ENCODE measurements around the gene OTOL1.
"Not testable (repeated sequence)": the region's sequence is repeated elsewhere in the genome, so short reads cannot be mapped to it uniquely, and the experiment has no call there.

Gene OTOL1

DNA sequence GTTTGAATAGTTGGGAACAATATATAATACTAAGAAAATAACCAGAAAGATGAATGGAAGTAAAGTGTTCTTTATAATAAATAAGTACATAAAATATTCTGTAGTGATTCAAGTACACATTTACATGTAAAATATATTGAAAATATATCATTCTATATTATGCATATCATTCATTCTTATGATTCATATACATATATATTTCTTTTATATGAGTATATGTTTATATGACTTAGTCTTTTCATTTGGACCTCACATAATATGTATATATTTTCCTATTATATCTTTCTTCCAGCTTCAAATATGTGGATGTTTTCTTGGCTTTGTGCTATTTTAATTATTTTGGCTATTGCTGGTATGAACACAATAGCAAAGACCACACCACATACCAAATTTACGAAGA, at the start of gene OTOL1:
TSS of gene OTOL1 (plus strand) at position 301 of the 400 bp plus-strand sequence. CDS start at position 301, 0 bp downstream.
- DNase-seq (ENCODE audit: low read depth in 2 of 2) = no peak

DNA sequence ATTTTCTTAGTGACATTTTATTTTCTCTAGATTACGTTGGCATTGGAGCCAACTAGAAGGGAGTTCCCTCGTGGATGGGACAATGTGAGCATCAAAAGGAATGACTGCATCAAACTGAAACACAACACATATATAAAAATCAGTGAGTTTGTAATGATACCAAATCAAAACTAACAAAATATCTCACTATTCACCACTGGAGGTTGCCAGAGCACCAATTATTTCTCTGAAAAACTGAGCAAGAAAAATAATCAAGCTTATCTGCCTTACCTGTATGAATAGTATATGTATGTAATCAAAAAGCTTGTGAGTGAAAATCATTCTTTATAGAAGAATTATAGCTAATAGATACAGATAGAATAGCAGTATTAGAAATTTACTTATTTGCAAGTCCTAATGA, 46.8 kb upstream of the OTOL1 start:
- DNase-seq (ENCODE audit: low read depth in 2 of 2) = no peak

DNA sequence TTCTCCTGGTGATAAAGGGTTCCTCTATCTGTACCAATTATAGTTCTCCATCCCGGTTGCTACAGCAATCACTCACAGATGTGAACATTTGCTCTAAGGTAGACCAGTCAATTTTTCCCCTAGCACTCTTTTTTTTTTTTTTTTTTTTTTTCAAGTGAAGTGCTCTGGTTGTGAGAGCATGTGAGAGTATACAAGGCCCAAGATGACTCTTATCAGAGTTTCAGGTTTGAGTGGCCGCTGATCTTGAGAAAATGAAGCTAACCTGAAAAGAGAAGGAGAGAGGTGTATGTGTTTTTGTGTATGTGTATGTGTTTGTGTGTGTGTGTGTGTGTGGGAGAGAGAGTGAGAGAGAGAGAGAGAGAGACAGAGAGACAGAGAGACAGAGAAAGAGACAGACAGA, 44.4 kb upstream of the OTOL1 start:
- DNase-seq (ENCODE audit: low read depth in 2 of 2) = no peak

DNA sequence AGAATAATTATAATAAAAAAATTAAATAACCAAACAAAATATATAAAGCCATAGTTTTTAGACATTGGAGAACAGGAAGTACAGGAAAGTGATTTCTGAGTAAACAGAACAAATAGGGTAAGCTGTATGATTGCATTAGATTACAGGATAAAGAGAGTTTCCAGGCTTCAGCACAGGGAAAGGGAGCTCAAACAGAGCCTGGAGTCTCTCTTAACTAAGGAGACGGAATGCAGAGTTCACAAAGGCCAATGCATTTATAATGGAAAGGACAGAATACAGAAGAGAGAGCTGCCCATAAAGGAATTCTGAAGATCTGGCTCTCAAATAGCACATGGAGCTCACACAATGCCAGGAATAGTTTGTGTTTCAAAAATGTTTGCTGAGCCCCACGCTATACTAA, 42.0 kb upstream of the OTOL1 start:
- DNase-seq (ENCODE audit: low read depth in 2 of 2) = no peak

DNA sequence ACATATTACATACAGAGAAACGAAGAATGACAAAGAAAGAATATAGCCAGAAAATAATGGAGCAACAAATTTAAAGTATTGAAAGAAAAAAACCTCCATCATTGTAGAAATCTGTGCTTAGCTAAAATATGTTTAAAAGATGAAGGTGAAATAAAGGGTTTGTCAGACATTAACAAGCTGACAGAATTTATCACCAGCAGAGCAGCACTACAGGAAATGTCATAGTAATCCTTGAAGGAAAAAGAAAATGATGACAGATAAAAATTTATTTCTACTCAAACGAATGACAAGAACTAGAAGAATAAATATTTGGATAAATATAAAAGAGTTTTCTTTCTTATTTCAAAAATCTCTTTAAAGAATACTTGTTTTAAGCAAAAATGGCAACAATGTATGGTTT, 40.6 kb upstream of the OTOL1 start:
- DNase-seq (ENCODE audit: low read depth in 2 of 2) = no peak

DNA sequence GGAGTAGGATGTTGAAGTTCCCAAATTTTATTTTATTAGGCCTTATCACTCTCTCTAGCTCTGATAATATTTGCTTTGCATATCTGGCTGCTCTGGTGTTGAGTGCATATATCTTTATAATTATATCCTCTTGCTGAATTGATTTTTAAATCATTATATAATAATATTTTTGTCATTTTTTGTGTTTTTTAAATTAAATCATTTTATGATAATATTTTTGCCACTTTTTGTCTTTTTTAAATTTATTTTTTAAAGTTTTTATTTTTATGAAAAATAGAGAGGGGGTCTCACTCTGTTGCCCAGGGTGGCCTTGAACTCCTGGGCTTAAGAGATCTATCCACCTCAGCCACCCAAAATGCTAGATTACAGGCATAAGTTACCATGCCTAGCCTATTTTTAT, 34.5 kb upstream of the OTOL1 start:
- DNase-seq (ENCODE audit: low read depth in 2 of 2) = no peak

DNA sequence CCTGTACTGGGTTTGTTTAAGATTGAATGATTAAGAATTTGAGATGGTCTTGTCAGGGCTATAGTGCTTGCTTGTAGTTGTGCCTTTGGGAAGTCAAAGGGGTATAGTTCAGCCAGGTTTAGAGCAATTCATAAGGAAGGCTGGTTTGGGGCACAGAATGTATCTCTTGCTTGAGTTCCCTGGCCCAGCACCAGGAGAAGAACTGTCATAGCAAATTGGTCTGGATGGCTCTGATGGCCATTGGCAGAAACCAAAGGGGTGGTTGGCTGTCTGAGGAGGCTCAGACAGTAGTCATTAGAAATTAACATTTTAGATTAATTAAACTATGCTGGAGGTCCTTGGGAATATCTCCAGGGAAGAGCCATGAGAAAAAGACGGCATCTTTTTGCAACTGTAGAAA, 25.4 kb upstream of the OTOL1 start:
- no peak for DNase-seq (ENCODE audit: low read depth in 2 of 2)

DNA sequence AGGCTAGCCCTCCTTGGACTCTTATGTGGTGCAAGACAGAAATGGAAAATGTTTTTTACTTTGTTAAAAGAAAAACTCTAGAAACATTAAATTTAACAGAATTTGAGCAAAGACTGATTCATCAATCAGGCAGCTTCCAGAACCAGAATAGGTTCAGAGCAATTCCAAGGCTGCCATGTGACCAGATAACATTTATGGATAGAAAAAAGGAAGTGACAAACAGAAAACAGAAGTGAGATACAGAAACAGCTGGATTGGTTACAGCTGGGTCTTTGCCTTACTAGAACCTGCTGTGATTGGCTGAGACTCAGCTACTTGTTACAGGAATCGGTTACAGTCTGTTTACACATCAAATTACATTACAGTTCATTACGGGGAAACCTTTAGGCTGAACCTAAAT, 22.5 kb upstream of the OTOL1 start:
- no peak for DNase-seq (ENCODE audit: low read depth in 2 of 2)

DNA sequence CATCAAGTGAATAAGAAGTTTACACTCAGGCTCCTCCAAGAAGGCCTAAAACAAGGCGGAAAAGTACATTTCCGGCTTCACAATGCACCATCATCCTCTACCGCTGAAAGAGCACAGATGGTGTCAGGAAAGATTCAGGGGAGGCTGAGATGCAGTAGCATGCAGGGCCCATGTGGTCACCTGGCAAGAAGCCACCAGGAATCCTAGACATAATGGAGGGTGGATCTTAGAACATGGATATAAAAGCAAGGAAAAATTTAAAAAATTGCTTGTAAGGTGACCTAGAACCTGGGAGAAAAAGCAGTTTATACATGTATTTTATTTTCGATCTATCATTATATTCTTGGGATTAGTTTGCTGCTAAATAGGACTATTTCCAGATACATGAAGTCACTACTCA, 21.9 kb upstream of the OTOL1 start:
- DNase-seq (ENCODE audit: low read depth in 2 of 2) = no peak

DNA sequence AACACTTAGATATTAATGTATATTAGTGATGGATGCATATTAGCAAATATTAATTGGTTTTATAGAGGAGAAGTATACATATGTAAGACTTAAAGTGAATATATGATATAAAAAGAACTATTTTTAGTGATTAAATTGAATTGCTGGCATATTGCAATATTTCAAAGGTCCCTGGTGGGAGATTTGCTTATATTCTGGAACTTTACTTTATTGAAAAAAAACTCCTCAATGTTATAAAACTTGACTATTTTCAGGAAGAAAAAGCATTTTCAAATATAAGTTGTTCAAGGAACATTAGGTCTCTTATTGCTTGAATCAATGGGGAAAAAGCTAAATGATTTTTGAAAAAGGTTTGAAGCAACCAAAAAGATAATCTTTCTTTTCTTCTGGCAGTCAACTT, 21.4 kb upstream of the OTOL1 start:
- no peak for DNase-seq (ENCODE audit: low read depth in 2 of 2)

DNA sequence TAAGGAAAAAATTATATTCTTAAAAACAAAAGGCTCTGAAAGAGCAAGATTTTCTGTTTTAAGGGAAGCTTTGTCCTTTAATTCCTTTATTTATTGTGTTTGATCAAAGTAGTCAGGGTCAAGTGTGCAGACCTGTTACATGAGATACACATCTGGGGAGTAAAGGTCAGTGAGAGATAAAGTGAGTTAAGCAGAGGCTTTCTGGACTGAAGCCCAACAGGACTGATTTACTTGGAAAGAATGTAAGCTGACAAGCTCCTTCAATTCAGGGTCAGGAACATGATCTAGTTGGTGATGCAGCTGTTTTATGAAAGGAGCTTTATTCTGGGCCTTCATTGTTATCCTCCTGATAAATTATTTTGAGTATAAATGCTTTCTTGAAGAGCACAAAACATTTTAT, 20.7 kb upstream of the OTOL1 start:
- no peak for DNase-seq (ENCODE audit: low read depth in 2 of 2)

DNA sequence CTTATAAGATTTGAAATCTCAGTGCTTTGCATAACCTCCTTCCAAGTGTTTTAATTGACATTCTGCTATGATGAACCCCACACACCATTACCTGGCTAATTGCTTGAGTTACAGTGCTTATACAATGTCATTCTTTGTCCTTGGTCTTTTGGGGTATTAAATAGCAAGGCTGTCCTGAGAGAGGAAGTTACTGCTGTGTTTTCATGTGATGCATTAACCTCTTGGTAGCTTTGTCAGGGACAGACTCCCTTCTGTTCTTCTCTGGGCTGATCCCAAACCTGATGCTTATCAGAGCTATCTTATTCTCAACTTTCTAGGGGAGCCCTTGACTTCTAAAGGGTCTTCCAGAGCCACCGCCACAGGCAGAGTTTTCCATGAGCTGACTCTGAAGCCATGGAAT, 12.4 kb upstream of the OTOL1 start:
- DNase-seq (ENCODE audit: low read depth in 2 of 2) = no peak

DNA sequence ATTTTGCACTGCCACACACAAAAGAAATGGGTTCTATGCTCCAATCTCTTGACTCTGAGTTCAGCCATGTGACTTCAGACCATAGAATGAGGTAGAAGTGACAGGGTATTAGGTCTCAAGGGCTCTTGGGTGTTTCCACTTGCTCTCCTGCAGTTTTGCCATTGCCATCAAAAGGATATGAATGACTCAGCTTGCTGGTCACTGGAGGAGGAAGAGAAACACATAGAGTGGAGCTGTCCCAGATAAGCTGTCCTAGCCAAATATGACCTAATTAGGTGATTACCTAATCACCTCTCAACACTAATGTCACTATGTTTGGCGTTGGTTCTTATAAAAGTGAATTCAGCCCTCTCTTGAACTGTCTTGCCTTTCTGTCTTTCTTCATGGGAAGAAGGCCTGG, 8.3 kb upstream of the OTOL1 start:
- not testable (repeated sequence) for DNase-seq (ENCODE audit: low read depth in 2 of 2)

DNA sequence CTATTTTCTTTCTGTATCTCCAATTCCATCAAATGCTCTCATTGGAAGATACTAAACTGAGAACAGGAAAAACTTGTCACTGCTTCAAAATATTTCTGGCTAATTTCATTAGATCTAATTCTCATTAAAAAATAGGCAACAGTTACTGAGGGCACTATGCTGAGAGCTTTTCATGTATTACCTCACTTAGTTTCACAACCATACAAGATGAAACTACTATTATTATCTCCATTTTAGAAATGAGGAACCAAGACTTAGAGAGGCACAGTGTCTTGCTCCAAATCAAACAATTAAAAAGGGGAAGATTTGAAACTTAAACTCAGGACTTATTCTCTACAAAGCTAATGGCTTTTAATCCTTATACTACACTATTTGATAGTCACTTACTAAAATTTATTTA, 7.2 kb upstream of the OTOL1 start:
- no peak for DNase-seq (ENCODE audit: low read depth in 2 of 2)

DNA sequence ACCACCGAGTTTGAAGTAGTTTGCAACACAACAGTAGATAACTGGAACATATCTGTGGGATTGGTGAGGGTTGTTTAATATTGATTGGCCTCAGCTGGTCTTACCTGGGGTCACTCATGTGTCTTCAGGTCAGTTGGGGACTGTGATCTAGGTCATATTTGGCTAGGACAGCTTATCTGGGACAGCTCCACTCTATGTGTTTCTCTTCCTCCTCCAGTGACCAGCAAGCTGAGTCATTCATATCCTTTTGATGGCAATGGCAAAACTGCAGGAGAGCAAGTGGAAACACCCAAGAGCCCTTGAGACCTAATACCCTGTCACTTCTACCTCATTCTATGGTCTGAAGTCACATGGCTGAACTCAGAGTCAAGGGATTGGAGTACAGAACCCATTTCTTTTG, 5.8 kb upstream of the OTOL1 start:
- not testable (repeated sequence) for DNase-seq (ENCODE audit: low read depth in 2 of 2)

DNA sequence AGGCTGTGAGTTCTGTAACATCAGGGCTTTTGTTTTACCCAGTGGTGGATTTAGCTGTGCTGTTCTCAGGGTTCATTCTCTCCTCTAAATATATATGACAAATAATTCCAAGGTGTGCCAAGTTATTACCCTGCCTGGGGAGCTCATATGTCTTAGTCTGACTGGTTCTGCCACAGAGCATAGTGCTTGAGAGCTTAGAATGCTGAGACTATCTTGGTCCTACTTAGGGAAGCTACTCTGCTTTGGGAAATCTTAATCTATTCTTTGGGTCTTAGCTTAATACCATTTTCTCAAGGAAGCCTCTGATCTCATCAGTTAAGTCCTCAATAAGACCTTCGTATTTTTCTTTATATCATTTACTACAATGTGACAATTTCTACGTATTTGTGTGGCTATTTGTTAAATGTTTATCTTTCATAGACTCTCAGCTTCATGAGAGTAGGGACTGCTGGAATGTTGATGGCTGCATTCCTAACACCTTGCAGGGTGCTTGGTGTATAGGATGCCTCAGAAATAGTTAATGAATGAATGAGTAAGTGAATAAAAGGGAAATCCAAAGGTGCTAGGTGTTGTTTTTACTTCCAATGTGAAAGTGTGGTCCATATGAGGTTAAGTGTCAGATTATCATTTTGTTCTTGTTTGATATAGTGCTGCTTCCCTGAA, 1.8 kb downstream of the OTOL1 start:
- no peak for DNase-seq (ENCODE audit: low read depth in 2 of 2)

DNA sequence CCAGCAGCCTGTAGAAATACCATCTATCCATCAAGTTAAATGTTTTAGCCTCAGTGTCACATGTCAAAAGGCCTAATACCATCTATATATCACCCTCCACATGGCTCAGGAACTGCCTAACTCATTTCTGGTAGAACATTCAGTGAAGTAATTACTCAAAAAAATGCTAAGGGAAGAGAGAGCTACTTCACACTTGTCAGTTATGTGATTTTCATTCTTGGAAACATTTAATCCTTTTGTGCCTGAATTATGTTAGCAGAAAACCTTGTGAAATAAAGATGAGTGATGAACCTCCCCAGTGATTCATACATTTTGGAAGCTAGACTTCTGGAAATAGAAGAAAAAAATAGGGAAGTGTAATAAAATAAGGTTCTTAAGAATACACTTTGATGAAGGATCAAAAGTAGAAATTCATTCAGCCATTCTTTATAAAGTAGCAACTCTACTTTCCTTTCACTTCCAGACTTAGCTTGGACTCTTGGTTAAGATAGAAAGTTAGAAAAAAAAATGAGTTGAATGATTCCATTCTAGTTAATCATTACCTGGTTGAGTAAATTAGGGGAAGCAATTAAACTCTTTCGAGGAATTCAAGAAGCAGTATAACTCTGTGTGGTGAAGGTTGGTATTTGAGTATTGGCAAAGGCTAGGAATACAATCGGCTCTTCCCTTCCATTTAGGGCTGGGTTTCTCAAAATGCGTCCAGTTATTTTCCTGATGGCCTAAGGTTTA, 3.6 kb downstream of the OTOL1 start:
- DNase-seq (ENCODE audit: low read depth in 2 of 2) = no peak

DNA sequence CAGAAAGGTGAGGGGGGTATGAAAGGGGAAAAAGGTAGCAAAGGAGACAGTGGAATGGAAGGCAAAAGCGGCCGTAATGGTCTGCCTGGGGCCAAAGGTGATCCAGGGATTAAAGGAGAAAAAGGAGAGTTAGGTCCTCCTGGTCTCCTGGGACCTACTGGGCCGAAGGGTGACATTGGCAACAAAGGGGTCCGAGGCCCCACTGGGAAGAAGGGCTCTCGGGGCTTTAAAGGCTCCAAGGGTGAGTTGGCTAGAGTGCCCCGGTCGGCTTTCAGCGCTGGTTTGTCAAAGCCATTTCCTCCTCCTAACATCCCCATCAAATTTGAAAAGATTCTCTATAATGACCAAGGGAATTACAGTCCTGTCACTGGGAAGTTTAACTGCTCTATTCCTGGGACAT, 6.7 kb downstream of the OTOL1 start:
- DNase-seq (ENCODE audit: low read depth in 2 of 2) = no peak

DNA sequence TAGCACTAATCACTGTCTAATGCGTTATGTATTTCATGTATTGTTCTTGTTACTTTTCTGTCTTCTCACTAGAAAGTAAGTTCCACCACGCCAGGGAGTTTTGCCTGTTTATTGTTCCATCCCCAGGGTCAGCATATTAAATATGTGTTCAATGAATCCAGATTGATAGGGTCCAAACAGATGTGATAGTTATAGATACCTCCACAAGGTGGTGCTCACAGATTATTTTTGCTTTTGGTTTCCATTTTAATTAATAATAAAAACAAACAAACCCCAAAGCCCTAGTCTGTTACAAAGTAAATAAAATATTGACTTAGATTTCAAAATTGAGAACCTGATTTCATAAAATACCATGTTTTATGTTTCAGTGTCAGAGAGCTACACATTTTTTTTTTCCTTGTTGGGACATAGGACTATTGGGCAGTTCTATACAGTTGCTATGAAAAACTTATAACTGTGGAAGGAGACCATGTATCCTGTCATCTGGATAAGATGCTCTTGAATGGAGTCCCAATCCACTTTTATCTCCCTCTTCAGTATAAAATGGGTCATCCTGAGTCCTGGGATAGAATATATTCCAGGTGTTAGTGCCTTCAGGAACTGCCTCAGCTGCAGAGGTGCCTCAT, 12.4 kb downstream of the OTOL1 start:
- no peak for DNase-seq (ENCODE audit: low read depth in 2 of 2)

DNA sequence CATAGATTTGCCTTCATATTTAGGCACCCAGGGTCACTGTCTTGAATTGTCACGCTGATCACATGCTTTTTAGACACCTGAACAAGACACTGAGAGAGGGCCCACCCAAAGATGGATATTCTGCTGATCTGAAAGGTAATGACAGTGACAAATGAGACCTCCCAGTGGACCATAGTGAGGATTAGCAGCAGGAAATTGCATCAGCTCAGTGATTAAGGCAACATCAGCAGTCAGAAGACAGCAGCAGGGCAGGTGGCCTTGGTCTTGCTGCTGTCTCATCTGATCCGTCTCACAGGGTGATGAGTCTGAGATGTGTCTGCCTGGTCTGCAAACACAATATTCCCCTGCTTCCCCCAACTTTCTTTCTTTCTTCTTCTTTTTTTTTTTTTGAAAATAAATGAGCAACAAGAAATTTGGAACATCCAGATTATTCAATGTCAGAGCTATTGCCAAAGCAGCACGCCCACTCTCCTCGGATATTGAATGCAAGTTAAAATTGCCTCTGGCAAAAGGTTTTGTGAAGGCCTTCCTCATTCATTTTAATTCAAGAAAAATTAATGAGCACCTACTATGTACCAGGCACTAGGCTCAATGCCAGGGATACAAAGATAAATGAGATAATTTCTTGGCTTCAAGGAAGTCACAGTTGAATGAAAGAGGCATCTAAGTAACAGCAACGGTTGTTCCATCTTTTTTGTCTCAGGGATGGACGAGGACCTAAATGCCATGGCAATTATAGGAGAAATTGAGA, 14.1 kb downstream of the OTOL1 start:
- DNase-seq (ENCODE audit: low read depth in 2 of 2) = no peak

DNA sequence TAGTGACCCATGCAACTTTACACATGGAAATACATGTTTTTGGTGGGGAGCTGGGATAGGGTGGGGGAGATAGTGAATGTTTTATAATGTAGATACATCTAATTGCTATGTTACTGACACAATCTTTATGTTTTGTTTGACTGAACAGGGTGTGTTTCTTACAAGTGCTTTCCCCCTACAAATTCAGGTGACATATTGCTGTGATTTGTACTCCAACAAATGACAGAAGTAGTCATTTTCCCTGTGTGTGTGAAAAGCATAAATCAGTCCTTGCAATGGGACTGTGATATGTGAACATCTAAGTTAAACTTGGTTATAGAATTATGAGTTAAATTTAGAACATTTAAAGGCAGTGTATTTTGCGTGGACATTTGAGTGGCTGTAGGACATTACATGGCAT, 27.3 kb downstream of the OTOL1 start:
- DNase-seq (ENCODE audit: low read depth in 2 of 2) = no peak

DNA sequence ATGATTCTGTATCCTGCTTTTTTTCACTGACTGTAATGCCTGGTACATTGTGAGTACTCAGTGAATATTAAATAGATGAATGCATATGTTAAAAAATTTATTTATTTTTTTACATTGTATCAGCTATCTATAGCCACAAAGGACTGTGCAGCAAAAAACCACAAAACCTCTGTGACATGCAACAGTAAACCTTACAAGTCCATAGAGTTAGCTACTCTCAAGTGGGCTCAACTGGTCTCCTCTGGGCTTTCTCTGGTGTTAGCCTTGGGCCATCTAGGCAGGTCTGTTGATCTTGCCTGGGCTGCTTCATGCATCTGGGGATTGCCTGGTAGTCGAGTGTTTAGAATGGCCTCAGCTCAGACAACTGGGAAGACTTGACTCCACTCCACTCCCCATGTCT, 35.3 kb downstream of the OTOL1 start:
- no peak for DNase-seq (ENCODE audit: low read depth in 2 of 2)

DNA sequence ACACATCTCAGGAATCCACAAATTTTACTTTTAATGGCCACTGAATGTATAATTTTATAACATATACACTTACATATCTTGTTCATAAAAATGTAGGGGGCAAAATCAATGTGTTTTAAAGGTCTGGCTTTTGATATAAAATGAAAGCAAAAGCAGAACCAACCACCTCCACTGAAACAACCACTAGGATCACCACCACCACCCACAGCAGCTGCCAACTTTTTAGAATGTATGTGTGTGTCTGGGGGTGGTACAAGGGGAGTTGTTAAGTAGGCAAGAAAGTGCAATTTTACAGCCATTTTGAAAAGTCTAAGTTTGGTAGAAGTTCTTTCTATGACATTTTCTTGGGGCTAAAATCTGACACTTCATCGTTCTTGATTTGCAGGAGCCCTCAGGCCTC, 44.0 kb downstream of the OTOL1 start:
- DNase-seq (ENCODE audit: low read depth in 2 of 2) = no peak

Measured in activated CD4-positive, alpha-beta T cell treated with anti-CD3 and anti-CD28 coated beads for 24 hours (primary cell).